ENCODE measurements around the gene MRPL53. TPM values are rescaled to one million over a fixed set of nuclear protein-coding genes. Genes with fewer than 3 reads are reported as not detected.
A peak's percentile ranks its signal among the peaks of the same experiment; 100 is the strongest.

The MRPL53 gene
- total and polyA plus RNA-seq, 2 of the 13 experiments (the other 11 are each of a cell fraction or from before 2014, with no cell fraction given) = 34.3 to 51.9 TPM

GRCh38 chr2:74461187-74462053 is 11.1 kb downstream of the MRPL53 start (continued):
- TF ChIP-seq ZNF18 (CRISPR knock-in tag; IDR thresholded peaks at IDR 0.05; ENCODE audit: insufficient replicate concordance) = no peak
- TF ChIP-seq EEA1 (CRISPR knock-in tag; IDR thresholded peaks at IDR 0.05; ENCODE audit: borderline replicate concordance) = no peak
- no peak for TF ChIP-seq ZFP90 (CRISPR knock-in tag; IDR thresholded peaks at IDR 0.05; ENCODE audit: borderline replicate concordance)
- no peak for TF ChIP-seq ZNF850 (CRISPR knock-in tag; conservative IDR thresholded peaks at IDR 0.05)
- TF ChIP-seq NR2F6 (IDR thresholded peaks at IDR 0.05) = no peak
- no peak for TF ChIP-seq NR2F6 (CRISPR knock-in tag; IDR thresholded peaks at IDR 0.05)
- no peak for TF ChIP-seq SCMH1 (CRISPR knock-in tag; IDR thresholded peaks at IDR 0.05; ENCODE audit: borderline replicate concordance)
- 0 out of 2 replicates have a peak, but pooled peaks have one; percentile 64 for TF ChIP-seq FUBP1 (CRISPR knock-in tag; IDR thresholded peaks at IDR 0.05; ENCODE audit: borderline replicate concordance)
- no peak for TF ChIP-seq MAF1 (CRISPR knock-in tag; IDR thresholded peaks at IDR 0.05; ENCODE audit: borderline replicate concordance)
- TF ChIP-seq ZBTB40 (IDR thresholded peaks at IDR 0.05) = no peak
- no peak for TF ChIP-seq ZBTB40 (CRISPR knock-in tag; IDR thresholded peaks at IDR 0.05)
- no peak for TF ChIP-seq ZNF367 (CRISPR knock-in tag; IDR thresholded peaks at IDR 0.05; ENCODE audit: borderline replicate concordance)
- no peak for TF ChIP-seq LCORL (IDR thresholded peaks at IDR 0.05)
- no peak for TF ChIP-seq LCORL (CRISPR knock-in tag; IDR thresholded peaks at IDR 0.05)
- TF ChIP-seq DNMT3B (CRISPR knock-in tag; conservative IDR thresholded peaks at IDR 0.05) = no peak
- no peak for TF ChIP-seq ZMYM3 (CRISPR knock-in tag; IDR thresholded peaks at IDR 0.05)
- no peak for TF ChIP-seq ZFP37 (CRISPR knock-in tag; IDR thresholded peaks at IDR 0.05; ENCODE audit: borderline replicate concordance)
- no peak for TF ChIP-seq ZNF577 (CRISPR knock-in tag; IDR thresholded peaks at IDR 0.05; ENCODE audit: borderline replicate concordance, low read depth)

All from HepG2 (cell line).